Cardiac fibroblast (primary cell): ENCODE measurements around the gene TUBGCP6.

ENCODE experiments used
- DNase-seq, 2 donors: peaks; one replicate each; pipeline versions ENCODE4 v3.0.0 to v3.0.0-alpha.2; 2010; ENCODE audit warnings: low read depth in 2 of 2
- H3K4me3 ChIP-seq, 2 donors: replicated peaks in 1 of 2; 1 replicate in 1 of 2; 2 replicates in 1 of 2; pipeline ENCODE4 v1.5.1; 2011; ENCODE audit warnings: low read depth in 2 of 2, low read length in 2 of 2, mild to moderate bottlenecking in 2 of 2, moderate library complexity in 1 of 2
- CTCF ChIP-seq: IDR thresholded peaks from one replicate; pipeline ENCODE4 v1.5.1; 2011; ENCODE audit warnings: low read depth, mild to moderate bottlenecking, low read length, inconsistent platforms

Gene TUBGCP6

GRCh38 chr22:50244420-50245213 lies at the start of gene TUBGCP6:
TSS of gene TUBGCP6 (minus strand) at chr22:50245023. CDS start at chr22:50244459, 564 bp downstream.
- H3K4me3 ChIP-seq: peak within 1 kb of the TSS; percentile 99
- peak; percentile 90 to 92 for DNase-seq
- peak; percentile 37 for TF ChIP-seq CTCF

- no peak for TF ChIP-seq CTCF
These were observed 49.5 kb upstream of the TUBGCP6 start for GRCh38 chr22:50294319-50294656.

GRCh38 chr22:50293441-50294318 lies 48.9 kb upstream of the TUBGCP6 start:
- H3K4me3 ChIP-seq: peak overlapping the region in 1 of 2 donors; percentile 27
- DNase-seq: peak; percentile 68 to 90
- TF ChIP-seq CTCF: no peak

More at GRCh38 chr22:50294319-50294656, 49.5 kb upstream of the TUBGCP6 start:
- no peak for DNase-seq
- no peak overlapping the region for H3K4me3 ChIP-seq

GRCh38 chr22:50292643-50293440 lies 48.0 kb upstream of the TUBGCP6 start:
- H3K4me3 ChIP-seq: peak overlapping the region in 1 of 2 donors; percentile 27

GRCh38 chr22:50289942-50290630 lies 45.3 kb upstream of the TUBGCP6 start:
- no peak overlapping the region for H3K4me3 ChIP-seq
- DNase-seq: no peak
- no peak for TF ChIP-seq CTCF

More at GRCh38 chr22:50292643-50293440, 48.0 kb upstream of the TUBGCP6 start:
- no peak for TF ChIP-seq CTCF
- DNase-seq: no peak
